K562 (cell line): ENCODE results near the gene GMPR. TPM values are rescaled to one million over a fixed set of nuclear protein-coding genes. Genes with fewer than 3 reads are reported as not detected.

Experiments
- ARNT ChIP-seq, 2 experiments: fragments of 450-650 bp; IDR thresholded peaks; 2 replicates each; pipeline ENCODE4 v1.6.1; 2016; ENCODE audit warnings: mild to moderate bottlenecking in 1 of 2
- ASH1L ChIP-seq: fragments of 450-650 bp; IDR thresholded peaks from 2 replicates; pipeline ENCODE4 v1.6.1; 2018; ENCODE audit warnings: borderline replicate concordance, mild to moderate bottlenecking, low read depth; ENCODE audit not compliant: partially characterized antibody
- BACH1 ChIP-seq: fragments of 200-800 bp; sonication (Bioruptor generic); IDR thresholded peaks from 2 replicates; pipeline ENCODE4 v1.6.1; 2016; ENCODE audit warnings: missing genetic modification characterization, missing compliant biosample characterization
- FOXA3 ChIP-seq, 2 experiments: fragments of 450-650 bp in 1 of 2; sonication (generic) in 1 of 2; formaldehyde crosslinking; IDR thresholded peaks in 1 of 2; conservative IDR thresholded peaks in 1 of 2; 2 replicates each; pipeline versions ENCODE4 v1.4.0 to v1.8.0; 2020 to 2022; ENCODE audit warnings: mild to moderate bottlenecking in 2 of 2, missing genetic modification reagents in 1 of 2
- GABPB1 ChIP-seq: sonication (generic); formaldehyde crosslinking; IDR thresholded peaks from 2 replicates; pipeline ENCODE4 v1.8.0; 2022; ENCODE audit warnings: mild to moderate bottlenecking, missing genetic modification reagents
- GATA2 ChIP-seq: sonication (generic); formaldehyde crosslinking; IDR thresholded peaks from 2 replicates; pipeline ENCODE4 v1.4.0; 2020; ENCODE audit warnings: mild to moderate bottlenecking, missing genetic modification reagents
- JUND ChIP-seq, 2 experiments: IDR thresholded peaks; 2 replicates in 1 of 2; 3 replicates in 1 of 2; pipeline ENCODE4 v1.6.1; 2011; ENCODE audit warnings: borderline replicate concordance in 2 of 2, low read depth in 2 of 2, low read length in 2 of 2, improper control_type of control experiment in 1 of 2, missing biosample characterization in 1 of 2, missing genetic modification characterization in 1 of 2, missing genetic modification reagents in 1 of 2
- POLR2A ChIP-seq: fragments of 450-650 bp; conservative IDR thresholded peaks from 2 replicates; pipeline ENCODE4 v1.6.1; 2016
- RBM15 ChIP-seq: fragments of 200-400 bp; formaldehyde crosslinking; IDR thresholded peaks from 2 replicates; pipeline ENCODE4 v1.6.1; 2018; ENCODE audit warnings: mild to moderate bottlenecking, low read length, moderate library complexity; ENCODE audit not compliant: insufficient read depth
- TAF15 ChIP-seq: fragments of 200-400 bp; formaldehyde crosslinking; IDR thresholded peaks from 2 replicates; pipeline ENCODE4 v1.6.1; 2017; ENCODE audit warnings: mild to moderate bottlenecking, low read depth, low read length, moderate library complexity
- ZNF232 ChIP-seq: sonication (generic); formaldehyde crosslinking; IDR thresholded peaks from 2 replicates; pipeline ENCODE4 v1.8.0; 2022; ENCODE audit warnings: mild to moderate bottlenecking, missing genetic modification reagents
- ZNF431 ChIP-seq: sonication (generic); formaldehyde crosslinking; IDR thresholded peaks from 2 replicates; pipeline ENCODE4 v1.8.0; 2022; ENCODE audit warnings: mild to moderate bottlenecking, missing genetic modification reagents
- ZNF778 ChIP-seq: fragments of 450-650 bp; formaldehyde crosslinking; IDR thresholded peaks from 2 replicates; pipeline ENCODE4 v1.4.0; 2020; ENCODE audit warnings: mild to moderate bottlenecking, moderate library complexity
- polyA plus RNA-seq, 8 experiments: library from polyadenylated mRNA; depleted of rRNA in 4 of 8; stranded (reverse) in 5 of 8; unstranded in 3 of 8; fragments of >200 nt; fragmentation: Nextera tagmentation in 2 of 8; fragmentation: Illumina TruSeq in 1 of 8; extraction: Ambion mirVana in 2 of 8; extraction: Trizol in 1 of 8; gene quantifications; 2 replicates each; pipeline versions ENCODE4 v1.2.1 to v1.2.3, GENCODE V29; 2011 to 2014; ENCODE audit warnings: inconsistent platforms in 1 of 8, missing spikeins in 1 of 8
- total RNA-seq, 7 experiments: library from RNA; depleted of rRNA in 6 of 7; stranded (reverse); fragments of >200 nt in 6 of 7; fragmentation: Illumina TruSeq in 2 of 7; extraction: Trizol in 2 of 7; gene quantifications; 2 replicates each; pipeline versions ENCODE4 v1.2.1 to v1.2.3, GENCODE V29; 2011 to 2021; ENCODE audit warnings: low replicate concordance in 1 of 7
- TF ChIP-seq, protein P1 (sequence below): sonication (generic); formaldehyde crosslinking; IDR thresholded peaks from 2 replicates; pipeline ENCODE4 v1.8.0; 2023; ENCODE audit warnings: missing genetic modification reagents, mild to moderate bottlenecking, borderline replicate concordance
- TF ChIP-seq, protein P2 (sequence below): fragments of 150-350 bp; conservative IDR thresholded peaks from 2 replicates; pipeline ENCODE4 v1.6.1; 2014; ENCODE audit warnings: low read length
- TF ChIP-seq, protein P3 (sequence below): fragments of 250-450 bp; sonication (Bioruptor Pico); IDR thresholded peaks from 2 replicates; pipeline ENCODE4 v1.8.0; 2021; ENCODE audit warnings: moderate library complexity, mild to moderate bottlenecking, inconsistent platforms

GMPR gene
- total and polyA plus RNA-seq, 9 of the 15 experiments (the other 6 are each of a cell fraction or from before 2014, with no cell fraction given) = 34.6 to 83.7 (median 49.8) TPM

DNA sequence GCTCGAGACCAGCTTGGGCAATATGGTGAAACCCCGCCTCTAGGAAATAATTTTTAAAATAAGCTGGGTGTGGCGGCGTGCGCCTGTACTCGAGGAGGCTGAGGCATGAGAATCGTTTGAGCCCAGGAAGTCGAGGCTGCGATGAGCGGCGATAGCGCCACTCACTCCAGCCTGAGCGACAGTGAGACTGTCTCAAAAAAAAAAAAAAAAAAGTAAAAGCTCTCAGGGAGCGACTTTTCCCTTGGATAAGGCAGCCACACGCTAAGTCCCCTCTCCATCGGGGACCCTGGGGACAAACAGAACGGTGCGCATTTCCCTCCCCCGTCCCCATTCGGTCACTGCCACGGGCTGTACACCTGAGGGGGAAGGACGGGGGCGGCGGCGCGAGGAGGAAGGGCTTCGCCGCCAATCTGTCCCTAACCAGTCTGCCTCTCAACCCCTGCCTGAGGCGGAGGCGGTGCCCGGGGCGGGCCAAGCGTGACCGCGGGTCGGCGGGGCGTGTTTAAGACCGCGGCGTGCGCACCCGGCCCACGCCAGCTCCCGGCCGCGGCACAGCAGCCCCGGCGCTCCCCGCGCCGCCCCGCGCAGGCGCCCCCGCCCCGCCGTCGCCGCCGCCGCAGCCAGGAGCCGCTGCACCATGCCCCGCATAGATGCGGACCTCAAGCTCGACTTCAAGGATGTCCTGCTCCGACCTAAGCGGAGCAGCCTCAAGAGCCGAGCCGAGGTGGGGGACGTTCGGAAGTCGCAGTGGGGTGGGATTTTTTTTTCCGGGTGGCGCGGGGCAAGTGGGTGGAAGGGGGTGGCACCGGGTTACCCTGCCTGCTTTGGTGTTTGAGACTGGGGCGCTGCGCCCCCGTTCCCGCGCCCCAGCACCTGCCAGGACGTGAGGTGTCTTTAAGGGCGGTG is at the start of gene GMPR (continued):
- TF ChIP-seq ZNF431 (CRISPR knock-in tag) (peak; percentile 54; the same call in 1 of the 2 replicates), TAF15 (no peak), FOXA3 (CRISPR knock-in tag; conservative IDR thresholded peaks at IDR 0.05 in 1 of 2, IDR thresholded peaks at IDR 0.05 in 1 of 2) (no peak), BACH1 (no peak), ARNT (IDR thresholded peaks at IDR 0.05) (peak in 1 of 2 experiments; percentile 75; a peak in 2 of 4 replicates), GATA2 (CRISPR knock-in tag) (peak; percentile 71; the same call in 1 of the 2 replicates), JUND (IDR thresholded peaks at IDR 0.05; ENCODE audit: borderline replicate concordance, low read depth, low read length) (no peak), JUND (tag; IDR thresholded peaks at IDR 0.05; ENCODE audit: borderline replicate concordance, low read depth, low read length) (no peak; the same call in 2 of the 3 replicates), ASH1L (no peak), GABPB1 (CRISPR knock-in tag) (no peak), POLR2A (peak; percentile 72), ZNF232 (no peak), RBM15 (no peak), ZNF778 (CRISPR knock-in tag) (no peak)
- TF ChIP-seq, protein P1, sequence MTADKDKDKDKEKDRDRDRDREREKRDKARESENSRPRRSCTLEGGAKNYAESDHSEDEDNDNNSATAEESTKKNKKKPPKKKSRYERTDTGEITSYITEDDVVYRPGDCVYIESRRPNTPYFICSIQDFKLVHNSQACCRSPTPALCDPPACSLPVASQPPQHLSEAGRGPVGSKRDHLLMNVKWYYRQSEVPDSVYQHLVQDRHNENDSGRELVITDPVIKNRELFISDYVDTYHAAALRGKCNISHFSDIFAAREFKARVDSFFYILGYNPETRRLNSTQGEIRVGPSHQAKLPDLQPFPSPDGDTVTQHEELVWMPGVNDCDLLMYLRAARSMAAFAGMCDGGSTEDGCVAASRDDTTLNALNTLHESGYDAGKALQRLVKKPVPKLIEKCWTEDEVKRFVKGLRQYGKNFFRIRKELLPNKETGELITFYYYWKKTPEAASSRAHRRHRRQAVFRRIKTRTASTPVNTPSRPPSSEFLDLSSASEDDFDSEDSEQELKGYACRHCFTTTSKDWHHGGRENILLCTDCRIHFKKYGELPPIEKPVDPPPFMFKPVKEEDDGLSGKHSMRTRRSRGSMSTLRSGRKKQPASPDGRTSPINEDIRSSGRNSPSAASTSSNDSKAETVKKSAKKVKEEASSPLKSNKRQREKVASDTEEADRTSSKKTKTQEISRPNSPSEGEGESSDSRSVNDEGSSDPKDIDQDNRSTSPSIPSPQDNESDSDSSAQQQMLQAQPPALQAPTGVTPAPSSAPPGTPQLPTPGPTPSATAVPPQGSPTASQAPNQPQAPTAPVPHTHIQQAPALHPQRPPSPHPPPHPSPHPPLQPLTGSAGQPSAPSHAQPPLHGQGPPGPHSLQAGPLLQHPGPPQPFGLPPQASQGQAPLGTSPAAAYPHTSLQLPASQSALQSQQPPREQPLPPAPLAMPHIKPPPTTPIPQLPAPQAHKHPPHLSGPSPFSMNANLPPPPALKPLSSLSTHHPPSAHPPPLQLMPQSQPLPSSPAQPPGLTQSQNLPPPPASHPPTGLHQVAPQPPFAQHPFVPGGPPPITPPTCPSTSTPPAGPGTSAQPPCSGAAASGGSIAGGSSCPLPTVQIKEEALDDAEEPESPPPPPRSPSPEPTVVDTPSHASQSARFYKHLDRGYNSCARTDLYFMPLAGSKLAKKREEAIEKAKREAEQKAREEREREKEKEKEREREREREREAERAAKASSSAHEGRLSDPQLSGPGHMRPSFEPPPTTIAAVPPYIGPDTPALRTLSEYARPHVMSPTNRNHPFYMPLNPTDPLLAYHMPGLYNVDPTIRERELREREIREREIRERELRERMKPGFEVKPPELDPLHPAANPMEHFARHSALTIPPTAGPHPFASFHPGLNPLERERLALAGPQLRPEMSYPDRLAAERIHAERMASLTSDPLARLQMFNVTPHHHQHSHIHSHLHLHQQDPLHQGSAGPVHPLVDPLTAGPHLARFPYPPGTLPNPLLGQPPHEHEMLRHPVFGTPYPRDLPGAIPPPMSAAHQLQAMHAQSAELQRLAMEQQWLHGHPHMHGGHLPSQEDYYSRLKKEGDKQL = no peak
- TF ChIP-seq, protein P2, sequence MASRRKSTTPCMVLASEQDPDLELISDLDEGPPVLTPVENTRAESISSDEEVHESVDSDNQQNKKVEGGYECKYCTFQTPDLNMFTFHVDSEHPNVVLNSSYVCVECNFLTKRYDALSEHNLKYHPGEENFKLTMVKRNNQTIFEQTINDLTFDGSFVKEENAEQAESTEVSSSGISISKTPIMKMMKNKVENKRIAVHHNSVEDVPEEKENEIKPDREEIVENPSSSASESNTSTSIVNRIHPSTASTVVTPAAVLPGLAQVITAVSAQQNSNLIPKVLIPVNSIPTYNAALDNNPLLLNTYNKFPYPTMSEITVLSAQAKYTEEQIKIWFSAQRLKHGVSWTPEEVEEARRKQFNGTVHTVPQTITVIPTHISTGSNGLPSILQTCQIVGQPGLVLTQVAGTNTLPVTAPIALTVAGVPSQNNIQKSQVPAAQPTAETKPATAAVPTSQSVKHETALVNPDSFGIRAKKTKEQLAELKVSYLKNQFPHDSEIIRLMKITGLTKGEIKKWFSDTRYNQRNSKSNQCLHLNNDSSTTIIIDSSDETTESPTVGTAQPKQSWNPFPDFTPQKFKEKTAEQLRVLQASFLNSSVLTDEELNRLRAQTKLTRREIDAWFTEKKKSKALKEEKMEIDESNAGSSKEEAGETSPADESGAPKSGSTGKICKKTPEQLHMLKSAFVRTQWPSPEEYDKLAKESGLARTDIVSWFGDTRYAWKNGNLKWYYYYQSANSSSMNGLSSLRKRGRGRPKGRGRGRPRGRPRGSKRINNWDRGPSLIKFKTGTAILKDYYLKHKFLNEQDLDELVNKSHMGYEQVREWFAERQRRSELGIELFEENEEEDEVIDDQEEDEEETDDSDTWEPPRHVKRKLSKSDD = no peak
- TF ChIP-seq, protein P3, sequence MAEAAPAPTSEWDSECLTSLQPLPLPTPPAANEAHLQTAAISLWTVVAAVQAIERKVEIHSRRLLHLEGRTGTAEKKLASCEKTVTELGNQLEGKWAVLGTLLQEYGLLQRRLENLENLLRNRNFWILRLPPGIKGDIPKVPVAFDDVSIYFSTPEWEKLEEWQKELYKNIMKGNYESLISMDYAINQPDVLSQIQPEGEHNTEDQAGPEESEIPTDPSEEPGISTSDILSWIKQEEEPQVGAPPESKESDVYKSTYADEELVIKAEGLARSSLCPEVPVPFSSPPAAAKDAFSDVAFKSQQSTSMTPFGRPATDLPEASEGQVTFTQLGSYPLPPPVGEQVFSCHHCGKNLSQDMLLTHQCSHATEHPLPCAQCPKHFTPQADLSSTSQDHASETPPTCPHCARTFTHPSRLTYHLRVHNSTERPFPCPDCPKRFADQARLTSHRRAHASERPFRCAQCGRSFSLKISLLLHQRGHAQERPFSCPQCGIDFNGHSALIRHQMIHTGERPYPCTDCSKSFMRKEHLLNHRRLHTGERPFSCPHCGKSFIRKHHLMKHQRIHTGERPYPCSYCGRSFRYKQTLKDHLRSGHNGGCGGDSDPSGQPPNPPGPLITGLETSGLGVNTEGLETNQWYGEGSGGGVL = no peak
